ENCODE data around the gene ARMC9. TPM values are rescaled to one million over a fixed set of nuclear protein-coding genes. Genes with fewer than 3 reads are reported as not detected.

The ARMC9 gene
- total and polyA plus RNA-seq, 9 donors, result 16.7 to 33.5 (median 29.3) TPM

GRCh38 chr2:231411237-231411636 is 212.8 kb downstream of the ARMC9 start:
- no peaks in the 10 kb centered on the region for H3K36me3 ChIP-seq
- H3K27me3 ChIP-seq, result no peaks in the 10 kb centered on the region
- intact Hi-C loops (cut with DNase I), result loop anchor here (5.0 to 10.0 kb wide), 7 partner anchors 114 to 309 kb away; no protein-coding TSS in a partner anchor
- no peak for DNase-seq
- 69 to 77% (median 75%) methylated on average over 3 of the region's 3 CpGs for WGBS, 3 donors
- no peak overlapping the region for H3K4me3 ChIP-seq
- no peaks in the 10 kb centered on the region for H3K9me3 ChIP-seq
- H3K27ac ChIP-seq, result no peak overlapping the region
- H3K4me1 ChIP-seq (ENCODE audit: insufficient read depth), result peaks cover 5% of the 10 kb centered on the region
- TF ChIP-seq POLR2A (IDR thresholded peaks at IDR 0.05) (no peak), EP300 (IDR thresholded peaks at IDR 0.05) (no peak), CTCF (IDR thresholded peaks at IDR 0.05) (no peak)

GRCh38 chr2:231411831-231412617 is 213.6 kb downstream of the ARMC9 start:
- no peaks in the 10 kb centered on the region for H3K27me3 ChIP-seq
- intact Hi-C loops (cut with DNase I), result loop anchor here (2.0 to 10.0 kb wide), 8 partner anchors 115 to 310 kb away; no protein-coding TSS in a partner anchor
- TF ChIP-seq CTCF (IDR thresholded peaks at IDR 0.05) (peak; percentile 85 to 94 (median 91)), EP300 (IDR thresholded peaks at IDR 0.05) (no peak), POLR2A (IDR thresholded peaks at IDR 0.05) (peak; percentile 21)
- peaks cover 5% of the 10 kb centered on the region for H3K4me1 ChIP-seq (ENCODE audit: insufficient read depth)
- WGBS, 3 donors, result 2 to 3% (median 2%) methylated on average over 38 to 67 of the region's 67 CpGs
- DNase-seq, result peak; percentile 89 to 95 (median 93)
- H3K9me3 ChIP-seq, result no peaks in the 10 kb centered on the region
- H3K36me3 ChIP-seq, result no peaks in the 10 kb centered on the region
- H3K27ac ChIP-seq, result peak overlapping the region in 1 of 2 donors; percentile 36
- peak overlapping the region; percentile 67 for H3K4me3 ChIP-seq

- no peak for DNase-seq
- Histone ChIP-seq H3K4me1 (ENCODE audit: insufficient read depth) (peaks cover 5% of the 10 kb centered on the region), H3K36me3 (no peaks in the 10 kb centered on the region), H3K9me3 (no peaks in the 10 kb centered on the region), H3K27ac (peak overlapping the region in 1 of 2 donors; percentile 11), H3K27me3 (no peaks in the 10 kb centered on the region), H3K4me3 (peak overlapping the region; percentile 67)
- no peak for TF ChIP-seq EP300 (IDR thresholded peaks at IDR 0.05)
- no peak for TF ChIP-seq POLR2A (IDR thresholded peaks at IDR 0.05)
- TF ChIP-seq CTCF (IDR thresholded peaks at IDR 0.05), result no peak
- intact Hi-C loops (cut with DNase I), result loop anchor here (2.0 to 10.0 kb wide), 8 partner anchors 115 to 310 kb away; no protein-coding TSS in a partner anchor
- WGBS, 3 donors, result 27 to 30% (median 29%) methylated on average over 9 of the region's 9 CpGs
Observed at GRCh38 chr2:231412618-231412963, 214.2 kb downstream of the ARMC9 start.

GRCh38 chr2:231413456-231413855 is 215.0 kb downstream of the ARMC9 start:
- intact Hi-C loops (cut with DNase I), result loop anchor here (2.0 to 10.0 kb wide), 8 partner anchors 116 to 311 kb away; no protein-coding TSS in a partner anchor
- no peak overlapping the region for H3K4me3 ChIP-seq
- peaks cover 4% of the 10 kb centered on the region for H3K4me1 ChIP-seq (ENCODE audit: insufficient read depth)
- H3K27me3 ChIP-seq, result no peaks in the 10 kb centered on the region
- WGBS, 3 donors, result 83 to 88% (median 86%) methylated on average over 6 of the region's 6 CpGs
- no peak for DNase-seq
- no peak for TF ChIP-seq CTCF (IDR thresholded peaks at IDR 0.05)
- no peak for TF ChIP-seq EP300 (IDR thresholded peaks at IDR 0.05)
- TF ChIP-seq POLR2A (IDR thresholded peaks at IDR 0.05), result no peak
- H3K27ac ChIP-seq, result no peak overlapping the region
- H3K9me3 ChIP-seq, result no peaks in the 10 kb centered on the region
- no peaks in the 10 kb centered on the region for H3K36me3 ChIP-seq

All from ovary (tissue), 9 donors.